Sigmoid colon (tissue), 4 donors: ENCODE results near the gene EXOSC6.

Source experiments
- EP300 ChIP-seq, 4 donors: sonication (generic); formaldehyde crosslinking; IDR thresholded peaks; one replicate each; pipeline ENCODE4 v1.6.1; 2017; ENCODE audit warnings: antibody characterized with exemption in 4 of 4
- POLR2A ChIP-seq, 2 donors: fragments of 450-650 bp; IDR thresholded peaks; one replicate each; pipeline ENCODE4 v1.6.1; 2016; ENCODE audit warnings: antibody characterized with exemption in 2 of 2, mild to moderate bottlenecking in 2 of 2, moderate library complexity in 2 of 2
- POLR2AphosphoS5 ChIP-seq, 4 donors: sonication (generic); formaldehyde crosslinking; IDR thresholded peaks; one replicate each; pipeline ENCODE4 v1.6.1; 2017; ENCODE audit warnings: antibody characterized with exemption in 4 of 4
- TF ChIP-seq, protein P1 (sequence below), 4 experiments: fragments of 450-650 bp in 3 of 4; fragments of 200-600 bp in 1 of 4; IDR thresholded peaks; one replicate each; pipeline ENCODE4 v1.5.1; 2016 to 2019; ENCODE audit warnings: antibody characterized with exemption in 4 of 4, mild to moderate bottlenecking in 3 of 4, moderate library complexity in 2 of 4

DNA sequence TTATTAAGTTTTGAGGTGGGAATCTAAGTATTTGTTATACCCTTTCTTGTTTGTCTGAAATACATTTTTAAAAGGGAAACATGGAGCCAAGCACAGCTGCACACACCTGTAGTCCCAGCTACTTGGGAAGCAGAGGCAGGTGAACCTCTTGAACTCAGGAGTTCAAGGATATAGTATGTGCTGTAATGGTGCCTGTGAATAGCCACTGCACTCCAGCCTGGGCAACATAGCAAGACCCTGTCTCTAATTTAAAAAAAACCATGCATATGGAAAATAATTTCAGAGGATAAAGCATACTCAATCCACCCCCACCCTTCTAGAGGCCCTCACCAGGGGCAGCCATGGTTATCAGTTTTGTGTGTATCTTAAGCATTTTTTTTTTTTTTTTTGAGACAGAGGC is 43.9 kb upstream of the EXOSC6 start:
- TF ChIP-seq, protein P1, sequence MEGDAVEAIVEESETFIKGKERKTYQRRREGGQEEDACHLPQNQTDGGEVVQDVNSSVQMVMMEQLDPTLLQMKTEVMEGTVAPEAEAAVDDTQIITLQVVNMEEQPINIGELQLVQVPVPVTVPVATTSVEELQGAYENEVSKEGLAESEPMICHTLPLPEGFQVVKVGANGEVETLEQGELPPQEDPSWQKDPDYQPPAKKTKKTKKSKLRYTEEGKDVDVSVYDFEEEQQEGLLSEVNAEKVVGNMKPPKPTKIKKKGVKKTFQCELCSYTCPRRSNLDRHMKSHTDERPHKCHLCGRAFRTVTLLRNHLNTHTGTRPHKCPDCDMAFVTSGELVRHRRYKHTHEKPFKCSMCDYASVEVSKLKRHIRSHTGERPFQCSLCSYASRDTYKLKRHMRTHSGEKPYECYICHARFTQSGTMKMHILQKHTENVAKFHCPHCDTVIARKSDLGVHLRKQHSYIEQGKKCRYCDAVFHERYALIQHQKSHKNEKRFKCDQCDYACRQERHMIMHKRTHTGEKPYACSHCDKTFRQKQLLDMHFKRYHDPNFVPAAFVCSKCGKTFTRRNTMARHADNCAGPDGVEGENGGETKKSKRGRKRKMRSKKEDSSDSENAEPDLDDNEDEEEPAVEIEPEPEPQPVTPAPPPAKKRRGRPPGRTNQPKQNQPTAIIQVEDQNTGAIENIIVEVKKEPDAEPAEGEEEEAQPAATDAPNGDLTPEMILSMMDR (IDR thresholded peaks at IDR 0.05): no peak
- no peak for TF ChIP-seq EP300 (IDR thresholded peaks at IDR 0.05)
- no peak for TF ChIP-seq POLR2A (IDR thresholded peaks at IDR 0.05)
- TF ChIP-seq POLR2AphosphoS5 (IDR thresholded peaks at IDR 0.05): no peak
